K562 (cell line): Measurements from ENCODE around the gene SP140L. TPM values are rescaled to one million over a fixed set of nuclear protein-coding genes. Genes with fewer than 3 reads are reported as not detected.

Experiments
- EP400 ChIP-seq: fragments of 450-650 bp; IDR thresholded peaks from 2 replicates; pipeline ENCODE4 v1.6.1; 2017; ENCODE audit warnings: antibody characterized with exemption, mild to moderate bottlenecking, moderate library complexity
- GATA2 ChIP-seq: sonication (generic); formaldehyde crosslinking; IDR thresholded peaks from 2 replicates; pipeline ENCODE4 v1.4.0; 2020; ENCODE audit warnings: mild to moderate bottlenecking, missing genetic modification reagents
- NFRKB ChIP-seq: fragments of 450-650 bp; IDR thresholded peaks from 2 replicates; pipeline ENCODE4 v1.6.1; 2016; ENCODE audit warnings: low read depth
- NUFIP1 ChIP-seq: fragments of 450-650 bp; IDR thresholded peaks from 2 replicates; pipeline ENCODE4 v1.6.1; 2018; ENCODE audit not compliant: partially characterized antibody
- PHF21A ChIP-seq: fragments of 450-650 bp; IDR thresholded peaks from 2 replicates; pipeline ENCODE4 v1.6.1; 2017; ENCODE audit warnings: low read depth, borderline replicate concordance
- ZBTB5 ChIP-seq: fragments of 450-650 bp; IDR thresholded peaks from 2 replicates; pipeline ENCODE4 v1.6.1; 2017; ENCODE audit warnings: antibody characterized with exemption
- ZNF318 ChIP-seq, 2 experiments: fragments of 450-650 bp; IDR thresholded peaks; 2 replicates each; pipeline ENCODE4 v1.6.1; 2016; ENCODE audit warnings: mild to moderate bottlenecking in 2 of 2, borderline replicate concordance in 1 of 2, low read depth in 1 of 2, moderate library complexity in 1 of 2
- polyA plus RNA-seq, 8 experiments: library from polyadenylated mRNA; depleted of rRNA in 4 of 8; stranded (reverse) in 5 of 8; unstranded in 3 of 8; fragments of >200 nt; fragmentation: Nextera tagmentation in 2 of 8; fragmentation: Illumina TruSeq in 1 of 8; extraction: Ambion mirVana in 2 of 8; extraction: Trizol in 1 of 8; gene quantifications; 2 replicates each; pipeline versions ENCODE4 v1.2.1 to v1.2.3, GENCODE V29; 2011 to 2014; ENCODE audit warnings: inconsistent platforms in 1 of 8, missing spikeins in 1 of 8
- total RNA-seq, 7 experiments: library from RNA; depleted of rRNA in 6 of 7; stranded (reverse); fragments of >200 nt in 6 of 7; fragmentation: Illumina TruSeq in 2 of 7; extraction: Trizol in 2 of 7; gene quantifications; 2 replicates each; pipeline versions ENCODE4 v1.2.1 to v1.2.3, GENCODE V29; 2011 to 2021; ENCODE audit warnings: low replicate concordance in 1 of 7

Gene SP140L
- total and polyA plus RNA-seq, 9 of the 15 experiments (the other 6 are each of a cell fraction or from before 2014, with no cell fraction given), result 4.0 to 15.5 (median 11.3) TPM

DNA sequence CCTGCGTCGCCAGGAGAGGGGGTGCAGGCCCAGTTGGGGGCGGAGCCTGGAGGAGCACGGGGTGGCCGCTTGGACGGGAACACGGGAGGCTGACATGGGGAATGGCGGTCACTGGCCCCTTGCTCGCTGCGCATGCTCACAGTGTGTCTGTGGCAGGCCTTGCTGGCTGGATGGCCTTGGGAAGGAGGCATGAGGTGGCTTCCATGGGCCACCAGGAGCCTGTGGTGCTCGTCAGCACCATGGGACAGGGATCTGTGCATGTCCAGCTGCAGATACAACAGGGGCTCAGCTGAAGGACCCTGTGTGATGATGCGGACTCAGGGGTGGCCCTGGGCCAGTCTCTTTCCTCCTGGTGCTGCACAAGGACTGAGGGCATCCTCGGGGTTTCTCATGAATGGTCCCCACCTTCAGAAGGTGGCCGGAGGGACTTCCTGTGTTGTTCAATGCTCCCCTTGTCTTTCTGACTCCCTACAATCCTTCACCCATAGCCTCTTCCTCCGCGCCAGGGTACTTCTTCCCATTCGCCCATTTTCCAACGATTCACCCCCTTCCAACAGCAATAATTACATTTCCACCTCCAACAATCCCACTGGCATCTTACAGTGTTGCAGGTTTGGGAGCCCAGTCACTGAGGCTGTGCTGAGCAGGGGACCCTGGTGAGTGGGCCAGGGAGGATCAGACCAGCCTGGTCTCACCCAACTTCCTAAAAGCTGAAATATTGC is 3.4 kb upstream of the SP140L start (continued):
- no peak for TF ChIP-seq ZNF318 (IDR thresholded peaks at IDR 0.05; ENCODE audit: borderline replicate concordance in 1 of 2, low read depth in 1 of 2)
- no peak for TF ChIP-seq NFRKB
- no peak for TF ChIP-seq PHF21A
- TF ChIP-seq NUFIP1, result no peak
- TF ChIP-seq GATA2, result no peak
- TF ChIP-seq EP400, result no peak
- TF ChIP-seq ZBTB5, result no peak
